BLaER1 (cell line): ENCODE measurements around the gene GLIS1.
A peak's percentile ranks its signal among the peaks of the same experiment; 100 is the strongest.

Experiments
- H3K27ac ChIP-seq: shearing (Covaris generic); formaldehyde crosslinking; 2 replicates; pipeline ENCODE4 v1.8.1; 2022
- H3K27me3 ChIP-seq: shearing (Covaris generic); formaldehyde crosslinking; 2 replicates; pipeline ENCODE4 v1.8.1; 2022
- H3K36me3 ChIP-seq: shearing (Covaris generic); formaldehyde crosslinking; 2 replicates; pipeline ENCODE4 v1.8.1; 2022
- H3K4me1 ChIP-seq: shearing (Covaris generic); formaldehyde crosslinking; 2 replicates; pipeline ENCODE4 v1.8.1; 2022
- H3K4me2 ChIP-seq: shearing (Covaris generic); formaldehyde crosslinking; 2 replicates; pipeline ENCODE4 v1.8.1; 2022
- H3K4me3 ChIP-seq: shearing (Covaris generic); formaldehyde crosslinking; 2 replicates; pipeline ENCODE4 v1.8.1; 2022
- H3K9ac ChIP-seq: shearing (Covaris generic); formaldehyde crosslinking; 2 replicates; pipeline ENCODE4 v1.8.1; 2022
- H3K9me3 ChIP-seq: shearing (Covaris generic); formaldehyde crosslinking; 2 replicates; pipeline ENCODE4 v1.8.1; 2022
- H4K20me1 ChIP-seq: shearing (Covaris generic); formaldehyde crosslinking; 2 replicates; pipeline ENCODE4 v1.8.1; 2022
- Cebpa-rat ChIP-seq: shearing (Covaris generic); IDR thresholded peaks from 2 replicates; pipeline ENCODE4 v1.8.1; 2022

Gene GLIS1

GRCh38 chr1:53657891-53658396, 81.0 kb downstream of the GLIS1 start:
- no peak overlapping the region for H3K4me3 ChIP-seq
- peaks cover 22% of the 10 kb centered on the region for H3K4me1 ChIP-seq
- no peak for TF ChIP-seq Cebpa-rat
- H3K9me3 ChIP-seq, result no peaks in the 10 kb centered on the region
- no peak overlapping the region for H3K9ac ChIP-seq
- H3K4me2 ChIP-seq, result no peak overlapping the region
- H3K36me3 ChIP-seq, result no peaks in the 10 kb centered on the region
- no peaks in the 10 kb centered on the region for H4K20me1 ChIP-seq
- H3K27ac ChIP-seq, result no peak overlapping the region
- H3K27me3 ChIP-seq, result no peaks in the 10 kb centered on the region

- Histone ChIP-seq H3K27ac (no peak overlapping the region), H3K9me3 (no peaks in the 10 kb centered on the region), H3K4me3 (no peak overlapping the region), H4K20me1 (no peaks in the 10 kb centered on the region), H3K27me3 (no peaks in the 10 kb centered on the region), H3K4me2 (peak overlapping the region; percentile 56; the same call in 1 of the 2 replicates), H3K9ac (no peak overlapping the region), H3K36me3 (no peaks in the 10 kb centered on the region), H3K4me1 (peaks cover 22% of the 10 kb centered on the region)
- TF ChIP-seq Cebpa-rat, result no peak
These were observed 81.5 kb downstream of the GLIS1 start for GRCh38 chr1:53657531-53657805.

- TF ChIP-seq Cebpa-rat, result no peak
- Histone ChIP-seq H3K36me3 (no peaks in the 10 kb centered on the region), H3K4me2 (peak overlapping the region; percentile 56), H4K20me1 (no peaks in the 10 kb centered on the region), H3K4me3 (no peak overlapping the region), H3K9me3 (no peaks in the 10 kb centered on the region), H3K9ac (no peak overlapping the region), H3K27me3 (no peaks in the 10 kb centered on the region), H3K4me1 (peaks cover 22% of the 10 kb centered on the region), H3K27ac (no peak overlapping the region)
These were observed 82.0 kb downstream of the GLIS1 start for GRCh38 chr1:53656747-53657530.

- no peak overlapping the region for H3K4me3 ChIP-seq
- H3K4me2 ChIP-seq, result peak overlapping the region; percentile 56
- H4K20me1 ChIP-seq, result no peaks in the 10 kb centered on the region
- H3K27ac ChIP-seq, result no peak overlapping the region
- no peak for TF ChIP-seq Cebpa-rat
- no peaks in the 10 kb centered on the region for H3K36me3 ChIP-seq
- H3K27me3 ChIP-seq, result no peaks in the 10 kb centered on the region
- H3K9me3 ChIP-seq, result no peaks in the 10 kb centered on the region
- no peak overlapping the region for H3K9ac ChIP-seq
- H3K4me1 ChIP-seq, result peaks cover 22% of the 10 kb centered on the region
These were observed 82.8 kb downstream of the GLIS1 start for GRCh38 chr1:53655931-53656746.

GRCh38 chr1:53654216-53655210, 84.5 kb downstream of the GLIS1 start:
- no peak for TF ChIP-seq Cebpa-rat
- no peak overlapping the region for H3K4me3 ChIP-seq
- H4K20me1 ChIP-seq, result no peaks in the 10 kb centered on the region
- H3K27ac ChIP-seq, result no peak overlapping the region
- no peaks in the 10 kb centered on the region for H3K36me3 ChIP-seq
- H3K9ac ChIP-seq, result no peak overlapping the region
- peaks cover 22% of the 10 kb centered on the region for H3K4me1 ChIP-seq
- H3K27me3 ChIP-seq, result no peaks in the 10 kb centered on the region
- no peaks in the 10 kb centered on the region for H3K9me3 ChIP-seq
- no peak overlapping the region for H3K4me2 ChIP-seq

GRCh38 chr1:53653631-53654030, 85.3 kb downstream of the GLIS1 start:
- H3K27ac ChIP-seq, result no peak overlapping the region
- no peaks in the 10 kb centered on the region for H3K27me3 ChIP-seq
- no peak overlapping the region for H3K4me2 ChIP-seq
- H3K36me3 ChIP-seq, result no peaks in the 10 kb centered on the region
- no peak overlapping the region for H3K9ac ChIP-seq
- TF ChIP-seq Cebpa-rat, result no peak
- H3K4me3 ChIP-seq, result no peak overlapping the region
- H3K9me3 ChIP-seq, result no peaks in the 10 kb centered on the region
- H3K4me1 ChIP-seq, result peaks cover 22% of the 10 kb centered on the region
- no peaks in the 10 kb centered on the region for H4K20me1 ChIP-seq

- Histone ChIP-seq H3K27ac (no peak overlapping the region), H3K27me3 (no peaks in the 10 kb centered on the region)
- no peak for TF ChIP-seq Cebpa-rat
These were observed 85.8 kb downstream of the GLIS1 start for GRCh38 chr1:53653200-53653575.

GRCh38 chr1:53652441-53653199, 86.3 kb downstream of the GLIS1 start:
- no peak for TF ChIP-seq Cebpa-rat
- H3K27ac ChIP-seq, result no peak overlapping the region
- H3K36me3 ChIP-seq, result no peaks in the 10 kb centered on the region
- H3K9ac ChIP-seq, result no peak overlapping the region
- H4K20me1 ChIP-seq, result no peaks in the 10 kb centered on the region
- H3K9me3 ChIP-seq, result no peaks in the 10 kb centered on the region
- no peak overlapping the region for H3K4me3 ChIP-seq
- no peaks in the 10 kb centered on the region for H3K27me3 ChIP-seq
- no peak overlapping the region for H3K4me2 ChIP-seq
- peaks cover 22% of the 10 kb centered on the region for H3K4me1 ChIP-seq

More at GRCh38 chr1:53653200-53653575, 85.8 kb downstream of the GLIS1 start:
- Histone ChIP-seq H4K20me1 (no peaks in the 10 kb centered on the region), H3K4me3 (no peak overlapping the region), H3K4me1 (peaks cover 22% of the 10 kb centered on the region), H3K36me3 (no peaks in the 10 kb centered on the region), H3K4me2 (no peak overlapping the region), H3K9me3 (no peaks in the 10 kb centered on the region), H3K9ac (no peak overlapping the region)

GRCh38 chr1:53651356-53651755, 87.6 kb downstream of the GLIS1 start:
- Histone ChIP-seq H3K27me3 (no peaks in the 10 kb centered on the region), H3K4me3 (no peak overlapping the region), H3K36me3 (no peaks in the 10 kb centered on the region), H3K4me1 (peaks cover 10% of the 10 kb centered on the region), H3K9me3 (no peaks in the 10 kb centered on the region), H3K4me2 (no peak overlapping the region), H4K20me1 (no peaks in the 10 kb centered on the region), H3K9ac (no peak overlapping the region), H3K27ac (no peak overlapping the region)
- no peak for TF ChIP-seq Cebpa-rat
